ENCODE measurements around the gene FAT1.

Gene FAT1

DNA sequence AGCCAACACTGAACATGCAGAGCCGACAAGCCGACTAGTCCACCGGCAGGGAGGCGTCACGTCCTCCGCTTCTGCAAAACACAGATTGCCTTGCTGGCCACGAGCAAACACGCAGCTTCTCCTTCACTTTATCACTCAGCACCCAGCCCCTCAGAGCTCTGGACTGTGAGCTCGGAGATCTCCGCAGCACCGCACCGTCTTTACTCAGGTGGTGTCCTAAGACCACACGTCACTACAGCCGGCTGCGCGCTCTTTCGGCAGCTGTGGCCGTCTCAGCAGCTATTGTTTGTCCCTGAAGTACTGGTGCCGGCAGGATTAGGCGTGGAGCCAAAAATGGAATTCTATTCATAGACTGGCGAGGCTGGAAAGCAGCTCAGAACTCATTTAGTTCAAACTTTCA, 72.0 kb downstream of the FAT1 start (continued):
- TF ChIP-seq, protein P1, sequence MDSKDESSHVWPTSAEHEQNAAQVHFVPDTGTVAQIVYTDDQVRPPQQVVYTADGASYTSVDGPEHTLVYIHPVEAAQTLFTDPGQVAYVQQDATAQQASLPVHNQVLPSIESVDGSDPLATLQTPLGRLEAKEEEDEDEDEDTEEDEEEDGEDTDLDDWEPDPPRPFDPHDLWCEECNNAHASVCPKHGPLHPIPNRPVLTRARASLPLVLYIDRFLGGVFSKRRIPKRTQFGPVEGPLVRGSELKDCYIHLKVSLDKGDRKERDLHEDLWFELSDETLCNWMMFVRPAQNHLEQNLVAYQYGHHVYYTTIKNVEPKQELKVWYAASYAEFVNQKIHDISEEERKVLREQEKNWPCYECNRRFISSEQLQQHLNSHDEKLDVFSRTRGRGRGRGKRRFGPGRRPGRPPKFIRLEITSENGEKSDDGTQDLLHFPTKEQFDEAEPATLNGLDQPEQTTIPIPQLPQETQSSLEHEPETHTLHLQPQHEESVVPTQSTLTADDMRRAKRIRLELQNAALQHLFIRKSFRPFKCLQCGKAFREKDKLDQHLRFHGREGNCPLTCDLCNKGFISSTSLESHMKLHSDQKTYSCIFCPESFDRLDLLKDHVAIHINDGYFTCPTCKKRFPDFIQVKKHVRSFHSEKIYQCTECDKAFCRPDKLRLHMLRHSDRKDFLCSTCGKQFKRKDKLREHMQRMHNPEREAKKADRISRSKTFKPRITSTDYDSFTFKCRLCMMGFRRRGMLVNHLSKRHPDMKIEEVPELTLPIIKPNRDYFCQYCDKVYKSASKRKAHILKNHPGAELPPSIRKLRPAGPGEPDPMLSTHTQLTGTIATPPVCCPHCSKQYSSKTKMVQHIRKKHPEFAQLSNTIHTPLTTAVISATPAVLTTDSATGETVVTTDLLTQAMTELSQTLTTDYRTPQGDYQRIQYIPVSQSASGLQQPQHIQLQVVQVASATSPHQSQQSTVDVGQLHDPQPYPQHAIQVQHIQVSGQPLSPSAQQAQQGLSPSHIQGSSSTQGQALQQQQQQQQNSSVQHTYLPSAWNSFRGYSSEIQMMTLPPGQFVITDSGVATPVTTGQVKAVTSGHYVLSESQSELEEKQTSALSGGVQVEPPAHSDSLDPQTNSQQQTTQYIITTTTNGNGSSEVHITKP (tag by site-specific recombination; IDR thresholded peaks at IDR 0.05) = 0 out of 2 replicates have a peak, but pooled peaks have one; percentile 33
- TF ChIP-seq, protein P2, sequence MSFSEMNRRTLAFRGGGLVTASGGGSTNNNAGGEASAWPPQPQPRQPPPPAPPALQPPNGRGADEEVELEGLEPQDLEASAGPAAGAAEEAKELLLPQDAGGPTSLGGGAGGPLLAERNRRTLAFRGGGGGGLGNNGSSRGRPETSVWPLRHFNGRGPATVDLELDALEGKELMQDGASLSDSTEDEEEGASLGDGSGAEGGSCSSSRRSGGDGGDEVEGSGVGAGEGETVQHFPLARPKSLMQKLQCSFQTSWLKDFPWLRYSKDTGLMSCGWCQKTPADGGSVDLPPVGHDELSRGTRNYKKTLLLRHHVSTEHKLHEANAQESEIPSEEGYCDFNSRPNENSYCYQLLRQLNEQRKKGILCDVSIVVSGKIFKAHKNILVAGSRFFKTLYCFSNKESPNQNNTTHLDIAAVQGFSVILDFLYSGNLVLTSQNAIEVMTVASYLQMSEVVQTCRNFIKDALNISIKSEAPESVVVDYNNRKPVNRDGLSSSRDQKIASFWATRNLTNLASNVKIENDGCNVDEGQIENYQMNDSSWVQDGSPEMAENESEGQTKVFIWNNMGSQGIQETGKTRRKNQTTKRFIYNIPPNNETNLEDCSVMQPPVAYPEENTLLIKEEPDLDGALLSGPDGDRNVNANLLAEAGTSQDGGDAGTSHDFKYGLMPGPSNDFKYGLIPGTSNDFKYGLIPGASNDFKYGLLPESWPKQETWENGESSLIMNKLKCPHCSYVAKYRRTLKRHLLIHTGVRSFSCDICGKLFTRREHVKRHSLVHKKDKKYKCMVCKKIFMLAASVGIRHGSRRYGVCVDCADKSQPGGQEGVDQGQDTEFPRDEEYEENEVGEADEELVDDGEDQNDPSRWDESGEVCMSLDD (tag by site-specific recombination; IDR thresholded peaks at IDR 0.05) = no peak
- TF ChIP-seq ZNF10 (tag by site-specific recombination; IDR thresholded peaks at IDR 0.05) (no peak), TRIM28 (IDR thresholded peaks at IDR 0.05; ENCODE audit: borderline replicate concordance, low read length) (0 out of 2 replicates have a peak, but pooled peaks have one; percentile 45), SETDB1 (IDR thresholded peaks at IDR 0.05; ENCODE audit: insufficient read length, low read length) (peak; percentile 42)

DNA sequence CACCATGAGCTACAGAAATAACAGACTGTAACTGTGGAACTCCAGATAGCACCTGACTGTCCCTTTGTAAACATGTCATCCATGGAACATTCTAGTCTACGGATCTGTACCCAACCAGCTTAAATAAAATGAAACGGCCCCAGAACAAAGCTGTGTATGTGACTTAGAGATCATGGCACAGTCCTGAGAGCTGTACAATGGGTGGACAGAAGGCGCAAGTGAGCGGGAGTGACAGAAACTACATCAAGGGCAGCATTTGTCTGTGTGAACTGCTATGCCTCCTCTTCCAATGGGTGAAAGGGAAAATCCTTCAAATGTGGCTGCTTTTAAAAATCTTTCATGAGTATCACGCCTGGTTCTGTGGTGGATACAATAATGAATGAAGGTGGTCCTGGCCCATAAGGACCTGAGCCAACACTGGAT, 72.5 kb downstream of the FAT1 start:
- ChIA-PET CTCF (no interaction called here), POLR2A (no interaction called here)
- no peak overlapping the region for H3K27ac ChIP-seq (ENCODE audit: extremely low read depth, low read depth, low read length)

DNA sequence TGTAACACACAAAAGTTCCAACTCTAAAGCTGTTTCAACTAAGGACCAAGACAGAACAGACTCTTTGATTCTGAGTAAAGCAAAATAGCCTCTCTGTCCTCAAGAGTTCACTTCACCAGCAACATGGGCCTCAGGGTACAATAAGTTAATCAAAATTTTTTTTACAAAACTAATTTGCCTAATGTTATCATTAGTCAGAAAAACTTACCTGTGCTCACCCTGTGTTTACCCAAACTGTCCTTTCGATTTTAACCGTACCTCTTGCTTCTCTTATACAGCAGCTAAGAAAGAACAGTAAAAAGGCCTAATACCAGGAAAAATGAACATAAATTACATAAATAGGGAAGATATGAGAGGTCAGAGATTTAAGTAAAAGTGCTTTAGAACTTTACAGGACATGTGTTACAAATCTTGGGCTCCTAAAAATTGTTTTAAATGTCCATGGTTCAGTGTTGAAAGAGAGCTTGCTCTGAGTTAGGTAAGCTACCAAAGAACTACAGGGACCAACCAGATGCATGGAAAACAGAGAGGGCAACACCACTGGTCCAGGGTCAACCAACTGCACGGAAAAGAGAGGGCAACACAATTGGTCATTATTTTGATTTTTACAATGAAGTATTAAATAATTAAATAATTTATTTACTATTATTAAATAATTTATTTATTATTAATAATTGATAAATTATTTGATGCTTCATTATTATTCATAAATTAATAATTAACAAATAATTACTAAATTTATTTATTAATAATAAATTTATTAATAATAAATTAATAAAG, 73.1 kb downstream of the FAT1 start:
- no peak for TF ChIP-seq ZNF292 (tag by site-specific recombination; IDR thresholded peaks at IDR 0.05; ENCODE audit: borderline replicate concordance, low read depth)
- no peak for TF ChIP-seq ZNF626 (tag by site-specific recombination; IDR thresholded peaks at IDR 0.05)
- TF ChIP-seq ZNF624 (tag by site-specific recombination; IDR thresholded peaks at IDR 0.05) = no peak
- TF ChIP-seq IKZF3 (tag by site-specific recombination; IDR thresholded peaks at IDR 0.05) = no peak
- no peak for TF ChIP-seq ZNF785 (tag by site-specific recombination; IDR thresholded peaks at IDR 0.05)
- TF ChIP-seq ZEB2 (tag by site-specific recombination; IDR thresholded peaks at IDR 0.05) = no peak
- no peak for TF ChIP-seq ZNF843 (tag by site-specific recombination; IDR thresholded peaks at IDR 0.05)
- POLR2A ChIA-PET = no interaction called here
- Histone ChIP-seq H3K4me1 (ENCODE audit: control insufficient read depth, insufficient read depth, low read length) (peaks cover 13% of the 10 kb centered on the region; the same call in 1 of the 2 replicates), H3K4me3 (ENCODE audit: low read depth, low read length) (no peak overlapping the region), H3K27ac (ENCODE audit: extremely low read depth, low read depth, low read length) (no peak overlapping the region), H3K36me3 (ENCODE audit: control insufficient read depth in 2 of 2, insufficient read depth in 1 of 2, low read length in 2 of 2) (peaks cover 0 to 4% of the 10 kb centered on the region in 2 experiments; a peak in 1 of 3 replicates), H3K9me3 (ENCODE audit: control insufficient read depth, insufficient read depth, low read depth, low read length) (no peaks in the 10 kb centered on the region)
- CTCF ChIA-PET = interaction anchor here (0.6 kb wide), 1 partner anchor 1439 kb away, joined by 4 read pairs; no protein-coding TSS in a partner anchor

More for the DNA sequence above, 72.5 kb downstream of the FAT1 start:
- Histone ChIP-seq H3K36me3 (ENCODE audit: control insufficient read depth in 2 of 2, insufficient read depth in 1 of 2, low read length in 2 of 2) (peaks cover 0 to 8% of the 10 kb centered on the region in 2 experiments; a peak in 1 of 3 replicates), H3K4me1 (ENCODE audit: control insufficient read depth, insufficient read depth, low read length) (peaks cover 13% of the 10 kb centered on the region; the same call in 1 of the 2 replicates), H3K9me3 (ENCODE audit: control insufficient read depth, insufficient read depth, low read depth, low read length) (no peaks in the 10 kb centered on the region), H3K4me3 (ENCODE audit: low read depth, low read length) (no peak overlapping the region)
- TF ChIP-seq YY2 (tag by site-specific recombination; IDR thresholded peaks at IDR 0.05) = no peak
- TF ChIP-seq ZNF785 (tag by site-specific recombination; IDR thresholded peaks at IDR 0.05) = no peak
- TF ChIP-seq ZNF837 (tag by site-specific recombination; IDR thresholded peaks at IDR 0.05) = no peak
- TF ChIP-seq ZNF626 (tag by site-specific recombination; IDR thresholded peaks at IDR 0.05) = no peak
- TF ChIP-seq MZF1 (tag by site-specific recombination; IDR thresholded peaks at IDR 0.05; ENCODE audit: borderline replicate concordance) = no peak
- no peak for TF ChIP-seq ZNF514 (tag by site-specific recombination; IDR thresholded peaks at IDR 0.05)
- no peak for TF ChIP-seq ZNF585B (tag by site-specific recombination; IDR thresholded peaks at IDR 0.05)
- TF ChIP-seq, protein P3, sequence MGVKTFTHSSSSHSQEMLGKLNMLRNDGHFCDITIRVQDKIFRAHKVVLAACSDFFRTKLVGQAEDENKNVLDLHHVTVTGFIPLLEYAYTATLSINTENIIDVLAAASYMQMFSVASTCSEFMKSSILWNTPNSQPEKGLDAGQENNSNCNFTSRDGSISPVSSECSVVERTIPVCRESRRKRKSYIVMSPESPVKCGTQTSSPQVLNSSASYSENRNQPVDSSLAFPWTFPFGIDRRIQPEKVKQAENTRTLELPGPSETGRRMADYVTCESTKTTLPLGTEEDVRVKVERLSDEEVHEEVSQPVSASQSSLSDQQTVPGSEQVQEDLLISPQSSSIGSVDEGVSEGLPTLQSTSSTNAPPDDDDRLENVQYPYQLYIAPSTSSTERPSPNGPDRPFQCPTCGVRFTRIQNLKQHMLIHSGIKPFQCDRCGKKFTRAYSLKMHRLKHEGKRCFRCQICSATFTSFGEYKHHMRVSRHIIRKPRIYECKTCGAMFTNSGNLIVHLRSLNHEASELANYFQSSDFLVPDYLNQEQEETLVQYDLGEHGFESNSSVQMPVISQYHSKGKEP (tag by site-specific recombination; IDR thresholded peaks at IDR 0.05) = no peak
- TF ChIP-seq, protein P4, sequence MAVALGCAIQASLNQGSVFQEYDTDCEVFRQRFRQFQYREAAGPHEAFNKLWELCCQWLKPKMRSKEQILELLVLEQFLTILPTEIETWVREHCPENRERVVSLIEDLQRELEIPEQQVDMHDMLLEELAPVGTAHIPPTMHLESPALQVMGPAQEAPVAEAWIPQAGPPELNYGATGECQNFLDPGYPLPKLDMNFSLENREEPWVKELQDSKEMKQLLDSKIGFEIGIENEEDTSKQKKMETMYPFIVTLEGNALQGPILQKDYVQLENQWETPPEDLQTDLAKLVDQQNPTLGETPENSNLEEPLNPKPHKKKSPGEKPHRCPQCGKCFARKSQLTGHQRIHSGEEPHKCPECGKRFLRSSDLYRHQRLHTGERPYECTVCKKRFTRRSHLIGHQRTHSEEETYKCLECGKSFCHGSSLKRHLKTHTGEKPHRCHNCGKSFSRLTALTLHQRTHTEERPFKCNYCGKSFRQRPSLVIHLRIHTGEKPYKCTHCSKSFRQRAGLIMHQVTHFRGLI (tag by site-specific recombination; IDR thresholded peaks at IDR 0.05) = no peak
- TF ChIP-seq GLI4 (tag by site-specific recombination; IDR thresholded peaks at IDR 0.05) = no peak
- TF ChIP-seq ZNF350 (tag by site-specific recombination; IDR thresholded peaks at IDR 0.05) = no peak
- no peak for TF ChIP-seq ZEB2 (tag by site-specific recombination; IDR thresholded peaks at IDR 0.05)
